NCI-H524 treated with DMSO at 0.1 percent for 48 hours (cell line): Measurements from ENCODE around the gene MTX2.

ENCODE experiments used
- DNase-seq: peaks from one replicate; lab custom pipeline; 2025; lab: John Stamatoyannopoulos, UW

MTX2 gene

GRCh38 chr2:176269319-176270099 is at the start of gene MTX2:
MTX2 (plus strand) TSS chr2:176269442; CDS start chr2:176269630, 188 bp downstream.
- peak; percentile 21 for DNase-seq

GRCh38 chr2:176227874-176228273 is 41.4 kb upstream of the MTX2 start:
- DNase-seq, result no peak

- DNase-seq, result no peak
Measured at GRCh38 chr2:176234156-176234555, 35.1 kb upstream of the MTX2 start.

- no peak for DNase-seq
Measured at GRCh38 chr2:176234940-176235339, 34.3 kb upstream of the MTX2 start.

GRCh38 chr2:176237456-176237855 is 31.8 kb upstream of the MTX2 start:
- no peak for DNase-seq

GRCh38 chr2:176239031-176239430 is 30.2 kb upstream of the MTX2 start:
- DNase-seq, result no peak

GRCh38 chr2:176240301-176240700 is 28.9 kb upstream of the MTX2 start:
- no peak for DNase-seq

- no peak for DNase-seq
Measured at GRCh38 chr2:176242276-176242675, 27.0 kb upstream of the MTX2 start.

GRCh38 chr2:176246331-176246730 is 22.9 kb upstream of the MTX2 start:
- no peak for DNase-seq

- no peak for DNase-seq
Measured at GRCh38 chr2:176247859-176248258, 21.4 kb upstream of the MTX2 start.

- no peak for DNase-seq
Measured at GRCh38 chr2:176251928-176252327, 17.3 kb upstream of the MTX2 start.

- DNase-seq, result peak; percentile 27
Measured at GRCh38 chr2:176260689-176261088, 8.6 kb upstream of the MTX2 start.

GRCh38 chr2:176261136-176261535 is 8.1 kb upstream of the MTX2 start:
- DNase-seq, result no peak

- DNase-seq, result no peak
Measured at GRCh38 chr2:176268976-176269318, 295 bp upstream of the MTX2 start.

- DNase-seq, result no peak
Measured at GRCh38 chr2:176270100-176270750, 983 bp downstream of the MTX2 start.

- DNase-seq, result no peak
Measured at GRCh38 chr2:176272870-176273459, 3.7 kb downstream of the MTX2 start.

GRCh38 chr2:176278927-176279326 is 9.7 kb downstream of the MTX2 start:
- DNase-seq, result no peak

- no peak for DNase-seq
Measured at GRCh38 chr2:176280156-176280555, 10.9 kb downstream of the MTX2 start.

GRCh38 chr2:176280867-176281658 is 11.8 kb downstream of the MTX2 start:
- DNase-seq, result no peak

GRCh38 chr2:176283291-176284068 is 14.2 kb downstream of the MTX2 start:
- no peak for DNase-seq

- DNase-seq, result peak; percentile 66
Measured at GRCh38 chr2:176284461-176285049, 15.3 kb downstream of the MTX2 start.
